Trophoblast cell (in vitro differentiated cells and primary cell): Measurements from ENCODE around the gene ZNF423.

Experiments used
- DNase-seq, 2 donors: peaks; one replicate each; pipeline ENCODE4 v3.0.0-alpha.2; 2016
- H2AFZ ChIP-seq: 2 replicates; pipeline ENCODE4 v1.6.1; 2013; ENCODE audit warnings: low read length, moderate library complexity, mild to moderate bottlenecking; ENCODE audit not compliant: insufficient read depth, poor library complexity
- H2AK5ac ChIP-seq: 2 replicates; pipeline ENCODE4 v1.6.1; 2013; ENCODE audit warnings: mild to moderate bottlenecking, low read length
- H2BK120ac ChIP-seq: 2 replicates; pipeline ENCODE4 v1.6.1; 2013; ENCODE audit warnings: low read length, mild to moderate bottlenecking, moderate library complexity; ENCODE audit not compliant: insufficient read depth, poor library complexity
- H2BK12ac ChIP-seq: 2 replicates; pipeline ENCODE4 v1.6.1; 2013; ENCODE audit warnings: mild to moderate bottlenecking, low read length, moderate library complexity
- H2BK5ac ChIP-seq: 2 replicates; pipeline ENCODE4 v1.6.1; 2013; ENCODE audit warnings: low read length, low read depth, moderate library complexity, mild to moderate bottlenecking; ENCODE audit not compliant: poor library complexity
- H3K14ac ChIP-seq: 2 replicates; pipeline ENCODE4 v1.6.1; 2013; ENCODE audit warnings: mild to moderate bottlenecking, low read length
- H3K18ac ChIP-seq: 2 replicates; pipeline ENCODE4 v1.6.1; 2013; ENCODE audit warnings: mild to moderate bottlenecking, low read length
- H3K23ac ChIP-seq: 2 replicates; pipeline ENCODE4 v1.6.1; 2013; ENCODE audit warnings: low read length
- H3K27ac ChIP-seq: 2 replicates; pipeline ENCODE4 v1.5.1; 2013; ENCODE audit warnings: low read depth, mild to moderate bottlenecking, inconsistent platforms, low read length, moderate library complexity
- H3K27me3 ChIP-seq: 2 replicates; pipeline ENCODE4 v1.6.1; 2013; ENCODE audit warnings: inconsistent platforms, mild to moderate bottlenecking, low read length, moderate library complexity; ENCODE audit not compliant: insufficient read depth
- H3K36me3 ChIP-seq, 2 experiments: 1 replicate in 1 of 2; 2 replicates in 1 of 2; pipeline ENCODE4 v1.6.1; 2013; ENCODE audit warnings: low read length in 2 of 2, mild to moderate bottlenecking in 2 of 2, moderate library complexity in 1 of 2; ENCODE audit not compliant: insufficient read depth in 2 of 2, control insufficient read depth in 1 of 2
- H3K4ac ChIP-seq: 2 replicates; pipeline ENCODE4 v1.6.1; 2013; ENCODE audit warnings: low read depth, mild to moderate bottlenecking, low read length, moderate library complexity
- H3K4me1 ChIP-seq, 2 experiments: 1 replicate in 1 of 2; 2 replicates in 1 of 2; pipeline ENCODE4 v1.6.1; 2013; ENCODE audit warnings: low read length in 2 of 2, mild to moderate bottlenecking in 2 of 2, moderate library complexity in 1 of 2; ENCODE audit not compliant: insufficient read depth in 2 of 2, control insufficient read depth in 1 of 2
- H3K4me2 ChIP-seq: 2 replicates; pipeline ENCODE4 v1.6.1; 2013; ENCODE audit warnings: inconsistent platforms, mild to moderate bottlenecking, low read length, moderate library complexity
- H3K4me3 ChIP-seq: 2 replicates; pipeline ENCODE4 v1.5.1; 2013; ENCODE audit warnings: mild to moderate bottlenecking, low read depth, low read length, inconsistent platforms
- H3K79me1 ChIP-seq: one replicate; pipeline ENCODE4 v1.6.1; 2013; ENCODE audit warnings: low read length
- H3K79me2 ChIP-seq: 2 replicates; pipeline ENCODE4 v1.6.1; 2013; ENCODE audit warnings: low read length, mild to moderate bottlenecking; ENCODE audit not compliant: control insufficient read depth, insufficient read depth, poor library complexity
- H3K9ac ChIP-seq: 2 replicates; pipeline ENCODE4 v1.6.1; 2013; ENCODE audit warnings: mild to moderate bottlenecking, low read length
- H3K9me3 ChIP-seq: 2 replicates; pipeline ENCODE4 v1.6.1; 2013; ENCODE audit warnings: low read depth, mild to moderate bottlenecking, control low read depth, inconsistent platforms, low read length; ENCODE audit not compliant: insufficient read depth
- H4K12ac ChIP-seq: 2 replicates; pipeline ENCODE4 v1.6.1; 2013; ENCODE audit warnings: low read depth, mild to moderate bottlenecking, low read length, moderate library complexity
- H4K8ac ChIP-seq: 2 replicates; pipeline ENCODE4 v1.6.1; 2013; ENCODE audit warnings: low read depth, mild to moderate bottlenecking, low read length, moderate library complexity
- H4K91ac ChIP-seq: one replicate; pipeline ENCODE4 v1.6.1; 2013; ENCODE audit warnings: low read depth, mild to moderate bottlenecking, low read length, moderate library complexity
- WGBS: extraction: QIAGEN DNeasy Blood & Tissue Kit; methylation state at CpG from one replicate; pipeline ENCODE4 v1.1.7; 2013; ENCODE audit warnings: missing lambda C conversion rate; ENCODE audit not compliant: insufficient read length, insufficient coverage; ENCODE audit errors: extremely low coverage; 5-methylcytosine and 5-hydroxymethylcytosine counted together

ZNF423 gene

DNA sequence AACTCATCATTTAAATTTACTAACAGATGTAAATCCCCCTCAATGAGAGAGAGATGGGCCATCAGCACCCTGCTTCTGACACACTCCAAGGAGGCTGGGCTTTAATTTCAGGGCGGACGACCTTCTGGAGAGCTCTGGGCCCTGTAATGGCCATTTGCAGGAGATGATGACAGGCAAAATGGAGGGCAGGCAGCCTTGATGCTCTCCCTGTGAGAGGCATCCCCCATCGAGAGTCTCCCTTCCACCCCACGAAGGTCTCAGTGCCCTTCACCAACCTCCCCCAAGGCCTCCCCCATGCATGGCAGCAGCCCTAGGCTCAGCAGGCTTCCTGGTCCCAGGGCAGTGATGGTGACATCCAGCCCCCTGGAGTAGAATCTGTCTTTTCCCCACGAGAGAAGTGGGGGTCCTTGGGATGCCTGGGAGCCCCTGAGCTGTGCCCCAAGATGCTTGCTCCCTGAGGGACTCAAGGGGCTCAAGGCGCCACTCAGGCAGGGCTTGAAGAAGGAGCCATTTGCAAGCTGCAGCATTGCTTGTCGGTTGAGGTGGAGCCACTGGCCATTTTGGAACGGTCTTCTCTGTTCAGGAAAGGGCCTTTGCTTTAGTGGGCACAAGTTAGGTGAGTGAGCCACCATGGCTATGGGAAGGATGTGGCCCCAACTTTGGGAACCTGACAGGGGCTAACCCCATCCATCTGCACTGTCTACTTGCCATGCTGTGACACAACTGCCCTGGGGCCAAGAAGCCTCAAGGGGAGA lies 399.7 kb downstream of the ZNF423 start:
- Histone ChIP-seq H3K23ac (no peak overlapping the region), H4K12ac (no peak overlapping the region), H4K8ac (no peak overlapping the region), H2AK5ac (no peak overlapping the region), H2BK12ac (no peak overlapping the region), H3K14ac (no peak overlapping the region), H3K27ac (no peak overlapping the region), H3K79me2 (no peaks in the 10 kb centered on the region), H2BK120ac (no peak overlapping the region), H3K9ac (no peak overlapping the region), H3K4me1 (no peaks in the 10 kb centered on the region), H4K91ac (no peak overlapping the region), H2AFZ (no peak overlapping the region), H3K4ac (no peak overlapping the region), H3K36me3 (no peaks in the 10 kb centered on the region), H3K27me3 (no peaks in the 10 kb centered on the region), H3K4me2 (no peak overlapping the region), H3K79me1 (no peaks in the 10 kb centered on the region), H2BK5ac (no peak overlapping the region), H3K4me3 (no peak overlapping the region), H3K18ac (no peak overlapping the region), H3K9me3 (peaks cover 11% of the 10 kb centered on the region)
- WGBS = no CpG with 5 or more reads among the region's 8 CpGs
- DNase-seq = no peak

DNA sequence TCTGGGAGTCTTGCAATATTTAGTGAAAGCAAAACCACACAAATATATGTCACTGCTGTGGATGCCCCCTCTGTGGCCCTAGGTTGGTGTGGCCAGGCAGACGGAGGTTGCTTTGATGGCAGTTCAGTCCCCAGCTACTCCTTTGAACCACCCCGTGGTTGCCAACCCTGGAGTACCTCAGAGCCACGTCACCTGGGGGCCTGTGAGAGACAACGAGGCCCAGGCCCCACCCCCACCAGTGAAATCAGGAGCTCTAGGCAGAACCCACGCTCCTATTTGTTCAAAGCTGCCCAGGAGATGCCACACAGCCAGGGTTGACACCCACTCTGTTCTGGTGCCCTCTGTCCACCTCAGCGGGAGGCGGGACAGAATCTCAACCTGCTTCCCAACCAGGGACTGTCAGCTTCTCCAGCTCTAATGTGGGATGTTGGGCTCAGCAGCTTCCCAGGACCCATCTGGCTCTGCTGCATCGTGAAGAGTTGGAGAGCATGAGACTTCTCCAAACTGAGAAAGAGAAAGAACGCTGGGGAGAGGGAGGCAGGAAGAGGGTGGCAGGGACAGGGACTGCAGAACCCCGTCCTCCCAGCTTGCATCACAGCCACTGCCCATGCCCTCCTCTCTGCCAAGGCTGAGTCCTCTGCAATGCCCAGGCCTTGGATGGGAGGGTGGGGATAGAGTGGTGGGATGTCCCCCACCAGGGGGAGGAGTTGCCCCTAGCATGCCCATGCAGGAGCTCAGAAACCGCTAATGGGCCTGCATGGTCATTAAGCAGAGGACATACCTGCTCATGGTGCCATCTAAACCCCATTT lies 400.5 kb downstream of the ZNF423 start:
- Histone ChIP-seq H3K4me3 (no peak overlapping the region), H3K79me2 (no peaks in the 10 kb centered on the region), H3K27ac (no peak overlapping the region), H3K4me2 (no peak overlapping the region), H3K14ac (no peak overlapping the region), H3K36me3 (no peaks in the 10 kb centered on the region), H2BK5ac (no peak overlapping the region), H3K79me1 (no peaks in the 10 kb centered on the region), H3K9ac (no peak overlapping the region), H3K4ac (no peak overlapping the region), H2AK5ac (no peak overlapping the region), H3K9me3 (peaks cover 11% of the 10 kb centered on the region), H2BK120ac (no peak overlapping the region), H3K18ac (no peak overlapping the region), H2AFZ (no peak overlapping the region), H4K8ac (no peak overlapping the region), H3K27me3 (no peaks in the 10 kb centered on the region), H4K12ac (no peak overlapping the region), H2BK12ac (no peak overlapping the region), H4K91ac (no peak overlapping the region), H3K4me1 (no peaks in the 10 kb centered on the region), H3K23ac (no peak overlapping the region)
- no CpG with 5 or more reads among the region's 11 CpGs for WGBS
- DNase-seq = no peak

DNA sequence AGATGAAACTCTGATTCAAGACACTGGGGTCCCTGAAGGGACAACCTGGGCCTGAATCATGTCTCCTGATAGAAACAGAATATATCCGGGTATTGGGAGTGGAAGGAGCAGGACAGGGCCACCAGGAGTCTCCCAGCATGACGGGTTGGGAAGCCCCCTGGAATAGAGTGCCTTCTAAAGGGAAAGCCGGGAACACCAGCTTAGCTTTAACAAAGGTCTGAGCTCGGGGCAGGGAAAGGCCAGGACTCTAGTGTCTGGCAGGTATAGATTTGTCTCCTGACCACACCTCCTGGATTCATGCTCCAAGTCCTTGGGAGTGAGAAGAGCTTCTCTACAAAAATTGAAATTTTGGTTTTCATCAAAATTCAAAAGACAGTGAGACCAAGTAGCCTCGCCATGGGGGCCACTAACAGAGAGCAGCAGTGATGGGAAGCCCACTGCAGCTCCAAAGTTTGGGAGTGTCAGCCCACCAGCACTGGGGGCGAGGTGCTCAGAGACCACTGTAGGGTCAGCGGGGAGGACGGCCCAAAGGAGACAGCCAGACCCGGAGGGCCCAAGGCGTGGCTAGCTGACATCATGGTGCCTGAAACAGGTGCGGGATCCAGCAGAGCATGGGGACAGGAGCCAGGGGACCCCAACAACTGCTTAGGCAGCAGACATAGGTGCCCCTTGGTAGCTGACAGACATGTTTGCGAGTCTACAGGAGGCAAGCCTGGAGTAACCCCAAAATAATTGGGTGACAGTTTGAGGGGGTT lies 401.3 kb downstream of the ZNF423 start:
- Histone ChIP-seq H3K36me3 (no peaks in the 10 kb centered on the region), H2AFZ (no peak overlapping the region), H4K12ac (no peak overlapping the region), H3K4ac (no peak overlapping the region), H3K23ac (no peak overlapping the region), H4K8ac (no peak overlapping the region), H2BK120ac (no peak overlapping the region), H3K79me2 (no peaks in the 10 kb centered on the region), H3K4me3 (no peak overlapping the region), H3K79me1 (no peaks in the 10 kb centered on the region), H3K18ac (no peak overlapping the region), H3K9me3 (peaks cover 11% of the 10 kb centered on the region), H2BK12ac (no peak overlapping the region), H3K4me2 (no peak overlapping the region), H3K9ac (no peak overlapping the region), H4K91ac (no peak overlapping the region), H2AK5ac (no peak overlapping the region), H3K4me1 (no peaks in the 10 kb centered on the region), H2BK5ac (no peak overlapping the region), H3K27ac (no peak overlapping the region), H3K27me3 (no peaks in the 10 kb centered on the region), H3K14ac (no peak overlapping the region)
- WGBS = no CpG with 5 or more reads among the region's 12 CpGs
- DNase-seq = no peak

DNA sequence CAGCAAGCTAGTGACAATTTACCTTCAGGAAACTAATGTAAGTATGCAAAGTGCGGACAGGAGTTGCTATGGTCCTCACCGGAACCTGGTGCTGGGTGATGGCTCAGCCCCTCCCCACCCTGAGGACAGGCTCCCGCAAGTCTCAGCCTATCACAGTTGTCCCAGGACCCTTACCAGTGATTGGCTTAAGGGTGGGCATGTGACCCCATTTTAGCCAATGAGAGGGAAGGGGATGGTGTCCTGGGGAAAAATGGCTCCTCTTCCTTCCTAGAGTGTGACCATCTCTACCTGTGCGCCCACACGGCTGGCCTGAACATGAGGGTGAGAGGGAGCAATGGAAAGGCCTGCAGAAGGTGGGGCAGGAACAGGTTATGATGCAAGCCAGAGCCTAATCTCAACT lies 401.9 kb downstream of the ZNF423 start:
- no CpG with 5 or more reads among the region's 5 CpGs for WGBS
- no peaks in the 10 kb centered on the region for H3K36me3 ChIP-seq
- no peak overlapping the region for H3K14ac ChIP-seq
- no peak overlapping the region for H3K18ac ChIP-seq
- no peaks in the 10 kb centered on the region for H3K27me3 ChIP-seq
- H3K79me2 ChIP-seq = no peaks in the 10 kb centered on the region
- no peak overlapping the region for H2BK120ac ChIP-seq
- no peak overlapping the region for H3K4me2 ChIP-seq
- H3K4ac ChIP-seq = no peak overlapping the region
- peaks cover 11% of the 10 kb centered on the region for H3K9me3 ChIP-seq
- no peak overlapping the region for H3K23ac ChIP-seq
- no peak overlapping the region for H2BK12ac ChIP-seq
- H3K4me3 ChIP-seq = no peak overlapping the region
- H4K91ac ChIP-seq = no peak overlapping the region
- no peak overlapping the region for H2AFZ ChIP-seq
- H4K8ac ChIP-seq = no peak overlapping the region
- H4K12ac ChIP-seq = no peak overlapping the region
- H3K27ac ChIP-seq = no peak overlapping the region
- no peak overlapping the region for H2BK5ac ChIP-seq
- no peak for DNase-seq
- no peaks in the 10 kb centered on the region for H3K4me1 ChIP-seq
- H3K79me1 ChIP-seq = no peaks in the 10 kb centered on the region
- no peak overlapping the region for H2AK5ac ChIP-seq
- no peak overlapping the region for H3K9ac ChIP-seq
